Adrenal gland (tissue), 5 donors: ENCODE measurements around the gene ACTR3.

Source experiments
- CTCF ChIP-seq, 6 experiments: fragments of 450-650 bp in 4 of 6; fragments of 200-600 bp in 2 of 6; sonication (generic) in 1 of 6; IDR thresholded peaks; 1 replicate in 5 of 6; 2 replicates in 1 of 6; pipeline versions ENCODE4 v1.5.1 to v1.8.0; 2016 to 2021; ENCODE audit warnings: antibody characterized with exemption in 6 of 6, mild to moderate bottlenecking in 2 of 6, moderate library complexity in 1 of 6
- POLR2A ChIP-seq, 2 donors: fragments of 450-650 bp; IDR thresholded peaks; one replicate each; pipeline ENCODE4 v1.6.1; 2017; ENCODE audit warnings: antibody characterized with exemption in 2 of 2, mild to moderate bottlenecking in 2 of 2, moderate library complexity in 1 of 2
- donor health status: DM: no; HTN: no; CAD: no.

GRCh38 chr2:113937501-113937900, 47.6 kb downstream of the ACTR3 start:
- TF ChIP-seq POLR2A (IDR thresholded peaks at IDR 0.05): no peak
- TF ChIP-seq CTCF (IDR thresholded peaks at IDR 0.05): no peak
